IMR-90 (cell line): ENCODE results near the gene PCBP3.

Experiments
- BHLHE40 ChIP-seq: fragments of 150-350 bp; IDR thresholded peaks from 2 replicates; pipeline ENCODE4 v1.6.1; 2016; ENCODE audit warnings: mild to moderate bottlenecking, low read depth, low read length
- CTCF ChIP-seq: conservative IDR thresholded peaks from 2 replicates; pipeline ENCODE4 v1.5.1; 2012; ENCODE audit warnings: mild to moderate bottlenecking, low read depth, low read length, improper control_type of control experiment
- FOS ChIP-seq: fragments of 150-350 bp; IDR thresholded peaks from 2 replicates; pipeline ENCODE4 v1.6.1; 2016; ENCODE audit warnings: low read depth, low read length
- MXI1 ChIP-seq: IDR thresholded peaks from 2 replicates; pipeline ENCODE4 v1.6.1; 2012; ENCODE audit warnings: low read depth, mild to moderate bottlenecking, low read length, moderate library complexity, borderline replicate concordance
- POLR2A ChIP-seq: IDR thresholded peaks from 2 replicates; pipeline ENCODE4 v1.6.1; 2012; ENCODE audit warnings: mild to moderate bottlenecking, low read depth, low read length
- RAD21 ChIP-seq: IDR thresholded peaks from 2 replicates; pipeline ENCODE4 v1.6.1; 2012; ENCODE audit warnings: low read length, improper control_type of control experiment
- RCOR1 ChIP-seq: IDR thresholded peaks from 2 replicates; pipeline ENCODE4 v1.6.1; 2012; ENCODE audit warnings: mild to moderate bottlenecking, low read length, improper control_type of control experiment; ENCODE audit not compliant: insufficient replicate concordance
- RFX5 ChIP-seq: IDR thresholded peaks from 2 replicates; pipeline ENCODE4 v1.8.0; 2012; ENCODE audit warnings: low read depth, mild to moderate bottlenecking, low read length, moderate library complexity
- TF ChIP-seq, protein P1 (sequence below): fragments of 150-350 bp; IDR thresholded peaks from 2 replicates; pipeline ENCODE4 v1.6.1; 2017; ENCODE audit warnings: mild to moderate bottlenecking, antibody characterized with exemption, low read length, low read depth

- TF ChIP-seq RCOR1 (no peak), CTCF (no peak), POLR2A (no peak), FOS (no peak), BHLHE40 (no peak), RAD21 (no peak), MXI1 (no peak), RFX5 (no peak)
- TF ChIP-seq, protein P1, sequence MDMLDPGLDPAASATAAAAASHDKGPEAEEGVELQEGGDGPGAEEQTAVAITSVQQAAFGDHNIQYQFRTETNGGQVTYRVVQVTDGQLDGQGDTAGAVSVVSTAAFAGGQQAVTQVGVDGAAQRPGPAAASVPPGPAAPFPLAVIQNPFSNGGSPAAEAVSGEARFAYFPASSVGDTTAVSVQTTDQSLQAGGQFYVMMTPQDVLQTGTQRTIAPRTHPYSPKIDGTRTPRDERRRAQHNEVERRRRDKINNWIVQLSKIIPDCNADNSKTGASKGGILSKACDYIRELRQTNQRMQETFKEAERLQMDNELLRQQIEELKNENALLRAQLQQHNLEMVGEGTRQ = no peak
These were observed 248.0 kb downstream of the PCBP3 start for GRCh38 chr21:45891388-45892155.
